OCI-M1 (cell line): ENCODE measurements around the gene UNC5CL.

Experiments
- DNase-seq: peaks from one replicate; lab custom pipeline; 2025; lab: John Stamatoyannopoulos, UW

The UNC5CL gene, protein sequence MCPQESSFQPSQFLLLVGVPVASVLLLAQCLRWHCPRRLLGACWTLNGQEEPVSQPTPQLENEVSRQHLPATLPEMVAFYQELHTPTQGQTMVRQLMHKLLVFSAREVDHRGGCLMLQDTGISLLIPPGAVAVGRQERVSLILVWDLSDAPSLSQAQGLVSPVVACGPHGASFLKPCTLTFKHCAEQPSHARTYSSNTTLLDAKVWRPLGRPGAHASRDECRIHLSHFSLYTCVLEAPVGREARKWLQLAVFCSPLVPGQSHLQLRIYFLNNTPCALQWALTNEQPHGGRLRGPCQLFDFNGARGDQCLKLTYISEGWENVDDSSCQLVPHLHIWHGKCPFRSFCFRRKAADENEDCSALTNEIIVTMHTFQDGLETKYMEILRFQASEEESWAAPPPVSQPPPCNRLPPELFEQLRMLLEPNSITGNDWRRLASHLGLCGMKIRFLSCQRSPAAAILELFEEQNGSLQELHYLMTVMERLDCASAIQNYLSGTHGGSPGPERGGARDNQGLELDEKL

DNA sequence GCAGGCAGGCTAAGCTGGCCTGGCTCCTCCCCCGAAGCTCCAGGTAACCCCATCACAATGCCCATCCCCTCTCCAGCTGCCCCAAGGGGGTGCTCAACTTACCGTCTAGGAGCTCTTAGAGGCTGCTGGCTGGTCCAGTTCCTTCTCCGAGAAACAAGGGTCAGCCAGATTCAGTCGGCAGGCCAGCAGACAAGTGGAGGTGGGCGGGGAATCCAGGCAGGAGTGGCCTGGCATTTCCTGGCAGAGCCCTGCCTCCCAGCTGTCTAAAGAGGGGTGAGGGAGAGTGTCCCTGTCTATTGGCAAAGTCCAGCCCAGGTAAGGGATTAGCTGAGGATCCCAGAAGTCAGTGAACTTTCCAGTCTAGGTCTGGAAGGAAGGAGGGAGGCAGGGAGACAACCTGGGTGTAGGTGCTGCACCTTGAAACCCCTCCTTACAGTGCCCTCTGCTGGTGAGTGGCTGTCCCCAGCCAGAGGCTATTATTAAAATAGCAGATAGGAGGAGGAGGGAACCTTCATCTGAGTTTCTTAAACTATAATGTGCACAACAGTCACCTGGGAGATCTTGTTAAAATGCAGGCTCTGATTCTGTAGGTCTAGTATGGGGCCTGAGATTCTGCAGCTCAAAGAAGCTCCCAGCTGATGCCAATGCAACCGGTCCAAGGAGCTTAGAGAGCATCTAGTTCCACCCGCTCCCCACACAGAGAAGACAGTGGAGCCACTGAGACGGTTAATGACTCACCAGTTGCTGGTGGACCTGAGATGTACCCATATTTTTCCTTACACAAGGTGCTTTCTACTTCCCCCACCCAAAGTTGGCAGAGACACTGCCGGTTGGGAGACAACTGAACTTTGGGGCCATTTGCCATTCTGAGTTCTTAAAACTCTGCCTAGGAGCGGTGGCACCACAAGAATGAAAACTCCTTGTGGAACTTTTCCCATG lies at the start of gene UNC5CL:
TSS of gene UNC5CL (minus strand) at position 162 of the 939 bp plus-strand sequence. CDS start 4,147 bp downstream, outside the sequence.
- DNase-seq: peak; percentile 70

DNA sequence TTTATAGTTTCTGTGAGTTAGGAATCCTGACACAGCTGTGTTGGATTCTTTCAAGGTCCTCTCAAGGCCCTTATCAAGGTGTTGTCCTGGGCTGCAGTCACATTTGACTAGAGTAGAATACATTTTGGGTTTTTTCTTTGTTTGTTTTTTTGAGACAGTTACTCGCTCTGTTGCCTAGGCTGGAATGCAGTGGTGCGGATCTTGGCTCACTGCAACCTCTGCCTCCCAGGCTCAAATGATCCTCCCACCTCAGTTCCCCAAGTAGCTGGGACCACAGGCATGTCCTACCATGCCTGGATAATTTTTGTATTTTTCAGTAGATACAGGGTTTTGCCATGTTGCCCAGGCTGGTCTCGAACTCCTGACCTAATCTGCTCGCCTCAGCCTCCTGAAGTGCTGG lies 49.4 kb upstream of the UNC5CL start:
- no peak for DNase-seq

GRCh38 chr6:41085182-41085581 lies 46.2 kb upstream of the UNC5CL start:
- DNase-seq: no peak

- DNase-seq: no peak
Observed at GRCh38 chr6:41083072-41083471, 44.1 kb upstream of the UNC5CL start.

- no peak for DNase-seq
Observed at GRCh38 chr6:41080621-41081020, 41.6 kb upstream of the UNC5CL start.

DNA sequence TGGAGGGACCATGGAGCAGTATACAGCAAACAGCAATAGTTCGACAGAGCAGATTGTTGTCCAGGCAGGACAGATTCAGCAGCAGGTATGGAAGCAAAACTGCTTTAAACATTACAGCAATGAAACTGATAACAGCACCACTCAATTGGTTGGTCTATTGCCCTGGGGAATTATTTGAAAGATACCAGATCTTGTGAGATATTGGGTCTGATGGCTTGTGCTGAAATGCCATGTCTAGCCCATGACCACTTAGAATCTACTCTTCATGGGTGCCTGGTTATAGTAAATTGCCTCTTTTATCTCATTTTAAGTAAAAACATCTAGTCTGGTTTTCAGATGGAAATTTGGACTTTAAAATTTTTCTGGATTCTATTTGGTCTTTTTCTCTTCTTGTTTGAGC lies 40.1 kb upstream of the UNC5CL start:
- DNase-seq: no peak

GRCh38 chr6:41078101-41078500 lies 39.1 kb upstream of the UNC5CL start:
- DNase-seq: no peak

DNA sequence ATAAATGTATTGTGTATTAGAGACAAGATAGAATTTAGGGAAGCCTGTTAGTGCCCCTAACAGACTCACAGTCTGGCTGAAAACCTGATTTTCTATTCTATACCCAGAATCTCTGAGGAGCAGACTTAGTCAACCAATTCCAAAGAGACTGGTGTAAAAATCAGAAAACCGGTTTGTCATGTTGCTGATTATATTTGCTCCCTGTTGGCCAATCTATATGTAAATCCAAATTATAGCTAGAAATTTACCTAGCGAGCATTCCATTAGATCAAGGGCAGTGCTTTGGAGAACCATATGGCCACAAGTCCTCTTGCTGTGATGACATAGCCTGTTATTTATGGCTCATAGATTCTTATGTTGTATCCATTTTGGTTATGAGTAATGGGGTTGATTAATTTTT lies 38.5 kb upstream of the UNC5CL start:
- no peak for DNase-seq

DNA sequence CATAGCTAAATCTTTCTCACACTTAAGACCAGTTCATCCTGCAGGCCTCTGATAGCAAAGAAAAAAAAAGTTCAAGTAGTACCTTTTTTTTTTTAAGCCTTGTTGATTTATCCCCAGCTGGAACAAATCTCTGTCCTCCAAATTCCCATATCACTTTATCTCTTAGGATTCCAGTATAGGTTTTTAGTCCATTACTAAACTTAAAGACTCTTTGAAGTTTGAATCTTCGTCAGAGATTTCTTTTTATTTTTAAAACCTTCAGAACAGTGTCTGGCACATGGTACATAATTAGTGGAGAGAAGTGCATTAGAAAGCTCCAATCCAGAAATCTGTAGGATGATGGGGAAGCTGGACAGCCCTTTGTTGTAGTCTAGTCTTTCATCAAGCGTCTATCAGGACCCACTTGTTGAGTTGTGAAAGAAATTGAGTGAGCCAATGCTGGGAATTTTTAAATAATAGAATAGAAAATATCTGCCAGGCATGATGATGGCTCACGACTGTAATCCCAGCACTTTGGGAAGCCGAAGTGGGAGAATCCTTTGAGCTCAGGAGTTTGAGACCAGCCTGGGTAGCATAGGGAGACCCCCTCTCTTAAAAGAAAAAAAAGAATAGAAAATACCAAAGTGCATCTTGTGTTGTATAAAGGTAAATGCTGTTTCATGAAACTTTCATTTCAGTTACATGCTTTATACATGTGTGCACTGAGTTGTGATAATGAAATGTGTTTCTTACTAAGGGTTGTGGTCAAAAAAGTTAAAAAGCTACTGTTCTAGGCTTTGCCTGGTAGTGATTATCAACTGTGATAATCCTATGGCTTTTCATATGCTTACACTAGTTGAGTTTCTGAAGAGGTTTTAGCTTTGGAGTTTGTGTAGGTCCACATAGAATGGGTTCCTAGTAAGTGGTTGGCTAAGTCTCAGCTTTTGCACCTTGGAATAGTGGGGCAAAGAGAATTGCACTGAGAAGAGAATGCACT lies 36.9 kb upstream of the UNC5CL start:
- peak; percentile 42 for DNase-seq

GRCh38 chr6:41074692-41075436 lies 35.8 kb upstream of the UNC5CL start:
- peak; percentile 71 for DNase-seq

DNA sequence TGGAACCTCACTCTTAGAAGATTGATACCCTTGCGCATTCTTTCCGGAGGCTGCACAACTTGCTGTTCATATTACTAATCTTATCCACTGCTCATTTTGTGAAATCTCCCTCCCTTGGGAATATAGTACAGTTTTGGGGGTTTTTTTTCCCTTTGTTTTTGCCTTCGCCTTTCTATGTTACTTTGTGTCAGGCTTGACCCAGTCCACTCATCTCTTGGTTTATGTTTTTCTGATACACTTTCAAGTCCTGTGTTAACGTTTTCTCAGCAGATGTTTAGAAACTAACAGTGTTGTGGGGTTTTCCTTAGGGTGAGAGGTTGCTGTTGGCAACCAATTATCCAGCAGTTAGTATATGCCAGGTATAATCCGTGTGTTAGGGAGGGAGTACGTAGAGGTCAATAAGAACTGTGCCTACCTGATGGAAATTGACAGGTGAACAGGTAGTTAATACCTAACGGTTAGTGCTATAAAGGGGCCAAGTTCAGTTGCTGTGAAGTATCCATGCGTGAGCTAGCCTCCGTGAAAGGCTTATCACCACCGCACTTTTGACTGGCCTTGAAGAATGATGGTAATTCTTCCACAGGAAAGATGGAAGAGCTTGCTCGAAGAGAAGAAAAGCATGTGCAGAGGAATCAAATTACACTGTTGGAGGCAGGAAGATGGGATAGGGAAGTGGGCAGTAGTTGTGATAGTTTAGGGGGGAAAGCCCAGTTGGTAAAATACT lies 35.1 kb upstream of the UNC5CL start:
- DNase-seq: peak; percentile 76

- peak; percentile 92 for DNase-seq
Observed at GRCh38 chr6:41073203-41073967, 34.4 kb upstream of the UNC5CL start.

- peak; percentile 100 for DNase-seq
Observed at GRCh38 chr6:41072836-41073202, 33.8 kb upstream of the UNC5CL start, which contains the start of gene NFYA. NFYA (plus strand) TSS chr6:41072974; CDS start chr6:41079090, 6,116 bp downstream.

DNA sequence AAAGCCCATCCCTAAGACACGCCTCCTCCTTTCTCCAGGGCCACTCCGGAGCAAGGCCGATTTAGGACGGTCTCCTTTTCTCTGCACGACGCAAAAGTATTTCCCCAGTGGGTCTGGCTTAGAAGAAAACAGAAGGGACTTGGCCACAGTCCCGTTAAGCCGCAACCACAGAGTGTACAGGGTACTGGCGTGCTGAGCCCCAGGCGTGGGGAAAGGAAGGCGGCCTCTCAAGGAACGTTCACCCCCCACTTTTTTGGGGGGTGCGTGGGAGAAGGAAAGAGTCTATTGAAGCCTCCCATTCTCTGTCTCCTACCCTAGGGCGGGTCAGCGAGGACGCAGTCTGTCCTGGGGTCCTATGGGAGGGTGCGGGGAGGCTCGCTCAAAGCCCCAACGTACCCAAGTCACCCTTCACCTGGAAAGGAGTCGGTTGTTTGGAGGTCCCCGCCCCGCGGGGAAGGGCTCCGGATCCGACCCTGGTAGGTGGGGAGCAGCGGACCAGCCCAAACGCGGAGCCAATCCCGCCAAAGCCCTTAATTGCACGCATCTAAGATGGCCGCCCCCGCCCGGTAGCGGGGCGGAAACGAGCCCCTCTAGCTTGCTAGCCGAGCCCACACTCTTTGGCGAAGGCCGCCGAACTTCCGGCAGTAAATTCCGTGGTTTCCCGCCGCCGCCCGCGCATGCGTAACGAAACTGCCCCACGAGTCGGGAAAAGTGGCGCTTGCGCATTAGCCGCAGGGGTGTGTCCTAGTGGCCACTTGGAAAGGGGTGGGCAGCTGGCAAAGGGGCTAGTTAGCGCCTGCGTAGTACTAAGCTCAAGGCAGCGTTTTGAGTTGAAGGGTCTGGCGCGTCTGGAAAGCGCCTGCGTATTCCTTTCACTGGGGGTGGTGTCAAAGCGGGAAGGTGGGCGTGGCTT lies 33.2 kb upstream of the UNC5CL start, which contains the start of gene OARD1:
TSS of gene OARD1 (minus strand) at position 434 of the 913 bp plus-strand sequence. CDS start 722 bp downstream, outside the sequence.
- DNase-seq: peak; percentile 100

GRCh38 chr6:41071501-41071922 lies 32.5 kb upstream of the UNC5CL start:
- DNase-seq: no peak

- DNase-seq: peak; percentile 86
Observed at GRCh38 chr6:41066867-41067304, 27.9 kb upstream of the UNC5CL start.

DNA sequence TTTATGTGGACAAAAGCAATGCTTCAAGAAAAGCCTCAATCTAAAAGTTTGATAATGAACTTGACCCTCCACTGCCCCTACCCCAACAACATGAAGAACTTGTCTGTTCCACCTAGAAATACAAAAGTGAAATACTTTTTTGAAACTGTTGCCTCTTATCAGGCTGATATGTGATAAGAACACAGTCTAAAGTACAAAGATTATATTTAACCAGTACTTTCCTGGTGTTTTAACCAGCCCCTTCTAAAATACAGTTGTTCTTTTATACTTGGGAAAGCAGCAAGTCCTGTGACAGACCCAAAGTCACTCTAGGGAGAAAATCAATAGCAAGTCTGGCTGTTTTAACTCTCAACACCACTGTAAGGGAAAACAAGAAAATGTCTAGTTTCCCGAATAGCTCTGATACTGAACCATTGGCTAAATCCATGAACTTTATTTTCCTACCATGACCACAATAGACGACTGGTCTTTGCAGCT lies 26.6 kb upstream of the UNC5CL start:
- no peak for DNase-seq

DNA sequence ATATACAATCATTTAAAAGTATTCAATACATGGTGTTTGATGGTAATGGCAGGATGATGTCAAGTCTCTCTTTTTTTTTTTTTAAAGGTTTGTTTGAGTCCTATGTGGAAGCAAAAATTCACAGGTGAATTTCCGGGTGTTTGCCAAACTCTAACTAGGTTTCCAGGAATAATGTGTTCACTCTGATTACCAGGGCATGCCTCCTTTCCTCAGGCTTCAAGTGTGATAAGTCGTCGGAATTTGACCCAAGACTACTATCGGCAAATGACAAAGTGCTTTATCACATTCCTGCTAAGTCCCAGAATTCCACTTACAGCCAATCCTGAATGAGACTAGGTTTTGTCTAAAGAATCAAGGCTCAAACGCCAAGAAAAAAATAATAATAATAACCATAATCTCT lies 25.8 kb upstream of the UNC5CL start:
- DNase-seq: no peak
